Neural cell (in vitro differentiated cells): ENCODE data around the gene FANCC.

Experiments used
- CTCF ChIP-seq: fragments of 450-650 bp; IDR thresholded peaks from 2 replicates; pipeline ENCODE4 v1.5.1; 2014; ENCODE audit warnings: antibody characterized with exemption, mild to moderate bottlenecking, moderate library complexity; ENCODE audit not compliant: poor library complexity, severe bottlenecking
- EP300 ChIP-seq: fragments of 450-650 bp; conservative IDR thresholded peaks from 2 replicates; pipeline ENCODE4 v1.6.1; 2014; ENCODE audit warnings: antibody characterized with exemption, mild to moderate bottlenecking, moderate library complexity; ENCODE audit not compliant: poor library complexity, severe bottlenecking
- SMC3 ChIP-seq: fragments of 450-650 bp; conservative IDR thresholded peaks from 2 replicates; pipeline ENCODE4 v1.6.1; 2014; ENCODE audit warnings: antibody characterized with exemption, mild to moderate bottlenecking, moderate library complexity; ENCODE audit not compliant: poor library complexity

GRCh38 chr9:95237336-95237735, 80.2 kb downstream of the FANCC start:
- TF ChIP-seq CTCF (no peak), EP300 (no peak), SMC3 (no peak)
